IPS-18c (cell line): ENCODE data around the gene ACTN1.

Experiments used
- H3K4me3 ChIP-seq: 2 replicates; pipeline ENCODE4 v1.7.0; 2013; ENCODE audit warnings: low read depth, mild to moderate bottlenecking, low read length, moderate library complexity; ENCODE audit not compliant: insufficient read depth
- H3K9me3 ChIP-seq: one replicate; pipeline ENCODE4 v1.6.1; 2013; ENCODE audit warnings: mild to moderate bottlenecking, low read length, moderate library complexity; ENCODE audit not compliant: control insufficient read depth, insufficient read depth

ACTN1 gene

DNA sequence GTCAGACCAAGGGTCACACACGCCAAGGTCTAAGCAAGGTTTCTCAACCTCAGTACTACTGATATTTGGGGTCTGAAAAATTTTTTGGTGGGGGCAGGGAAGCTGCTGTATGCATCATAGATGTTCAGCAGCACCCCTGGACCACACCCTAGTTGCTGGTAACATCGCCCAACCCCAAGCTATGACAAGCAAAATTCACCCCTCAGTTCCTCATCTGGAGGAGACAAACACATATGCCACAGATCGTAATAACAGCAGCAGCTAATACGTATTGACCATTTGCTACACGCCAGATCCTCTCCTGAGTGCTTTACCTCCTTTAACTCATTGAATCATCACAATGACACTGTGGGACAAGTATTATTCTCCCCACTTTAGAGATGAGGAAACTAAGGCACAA is 46.4 kb downstream of the ACTN1 start:
- Histone ChIP-seq H3K9me3 (no peaks in the 10 kb centered on the region), H3K4me3 (no peak overlapping the region)

DNA sequence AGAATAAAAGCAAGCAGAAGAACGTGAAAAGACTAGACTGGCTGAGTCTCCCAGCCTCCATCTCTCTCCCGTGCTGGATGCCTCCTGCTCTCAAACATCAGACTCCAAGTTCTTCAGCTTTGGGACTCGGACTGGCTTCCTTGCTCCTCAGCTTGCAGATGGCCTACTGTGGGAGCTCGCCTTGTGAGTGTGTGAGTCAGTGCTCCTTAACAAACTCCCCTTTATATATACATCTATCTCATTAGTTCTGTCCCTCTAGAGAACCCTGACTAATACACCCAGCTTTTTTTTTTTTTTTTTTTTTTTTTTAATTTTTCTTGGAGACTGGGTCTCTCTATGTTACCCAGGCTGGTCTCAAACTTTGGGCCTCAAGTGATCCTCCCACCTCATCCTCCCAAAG is 46.9 kb downstream of the ACTN1 start:
- H3K4me3 ChIP-seq = no peak overlapping the region
- no peaks in the 10 kb centered on the region for H3K9me3 ChIP-seq

DNA sequence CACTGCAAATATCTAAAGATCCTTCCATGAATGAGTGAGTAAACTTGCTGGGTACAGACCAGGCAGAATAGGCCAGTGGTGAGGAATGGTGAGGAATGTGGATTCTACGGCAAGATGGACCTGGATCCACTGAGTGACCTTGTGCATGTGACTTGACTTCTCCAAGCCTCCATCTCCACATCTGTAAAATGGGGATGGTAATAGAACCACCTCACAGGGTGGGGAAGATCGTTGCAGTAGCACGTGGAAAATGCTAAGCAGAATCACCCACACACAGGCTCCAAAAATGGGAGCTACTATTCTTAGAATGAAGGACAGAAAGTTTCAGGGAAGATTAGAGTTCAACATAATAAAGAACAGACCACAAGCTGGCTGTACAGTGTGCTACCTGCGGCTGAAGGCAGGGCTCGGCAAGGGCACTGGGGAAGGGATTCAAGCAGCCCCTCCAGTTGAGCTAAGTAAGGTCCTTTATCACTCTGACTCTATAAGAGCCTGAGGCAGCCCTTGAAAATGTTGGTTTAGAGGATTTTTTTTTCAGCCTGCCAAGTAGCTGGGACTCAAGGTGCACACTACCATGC is 47.5 kb downstream of the ACTN1 start:
- H3K4me3 ChIP-seq = no peak overlapping the region

DNA sequence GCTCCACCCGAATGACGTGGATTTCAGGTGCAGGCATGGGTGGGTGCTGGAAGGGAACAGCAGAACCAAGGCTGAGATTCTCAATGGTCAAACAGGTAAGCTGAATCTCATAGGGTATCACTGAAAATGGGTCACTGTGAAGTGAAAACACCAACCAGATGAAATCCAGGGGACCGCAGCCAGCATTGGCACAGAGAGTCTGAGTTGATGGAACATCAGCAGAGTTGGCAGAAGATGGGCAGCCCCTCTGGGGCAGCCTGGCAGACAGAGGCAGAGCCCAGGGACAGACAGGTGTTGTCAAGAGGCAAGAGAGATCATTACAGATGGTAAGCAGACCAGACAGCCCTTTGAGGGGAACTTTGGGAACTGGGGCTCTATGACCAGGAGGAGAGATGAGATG is 48.0 kb downstream of the ACTN1 start:
- Histone ChIP-seq H3K9me3 (no peaks in the 10 kb centered on the region), H3K4me3 (no peak overlapping the region)

More for the DNA sequence above, 47.5 kb downstream of the ACTN1 start:
- no peaks in the 10 kb centered on the region for H3K9me3 ChIP-seq

DNA sequence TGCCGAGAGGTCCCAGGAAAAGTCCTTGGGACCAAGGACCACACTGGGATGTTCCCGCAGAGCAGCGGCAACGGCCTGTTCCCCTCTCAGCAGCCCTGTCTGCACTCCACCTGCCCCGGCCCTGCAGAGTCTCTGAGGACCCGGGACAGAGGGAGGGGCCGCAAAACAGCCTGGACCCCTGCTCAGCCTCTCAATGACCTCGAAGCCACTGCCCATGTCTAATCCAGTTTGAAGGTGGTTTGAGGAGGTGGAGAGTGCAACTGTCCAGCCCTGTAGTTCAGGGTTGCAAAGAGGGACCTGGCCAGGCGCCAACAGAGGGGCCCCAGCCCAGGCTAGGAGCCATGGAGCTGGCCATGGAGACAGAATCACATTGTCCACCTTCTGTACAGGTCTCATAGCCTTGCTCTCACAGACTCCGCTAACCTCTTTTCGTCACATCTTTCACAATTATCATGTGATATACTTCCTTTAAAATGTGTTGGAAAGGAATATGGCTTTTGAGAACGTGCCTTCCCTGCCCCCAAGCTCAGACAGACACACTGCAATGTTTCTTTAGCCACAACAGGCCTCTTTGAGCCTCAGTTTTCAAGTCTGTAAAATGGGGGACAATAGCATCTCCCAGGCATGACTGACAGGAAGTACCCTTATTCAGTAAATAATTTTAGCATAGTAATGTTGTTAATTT is 49.3 kb downstream of the ACTN1 start:
- H3K9me3 ChIP-seq = no peaks in the 10 kb centered on the region
- H3K4me3 ChIP-seq = no peak overlapping the region

DNA sequence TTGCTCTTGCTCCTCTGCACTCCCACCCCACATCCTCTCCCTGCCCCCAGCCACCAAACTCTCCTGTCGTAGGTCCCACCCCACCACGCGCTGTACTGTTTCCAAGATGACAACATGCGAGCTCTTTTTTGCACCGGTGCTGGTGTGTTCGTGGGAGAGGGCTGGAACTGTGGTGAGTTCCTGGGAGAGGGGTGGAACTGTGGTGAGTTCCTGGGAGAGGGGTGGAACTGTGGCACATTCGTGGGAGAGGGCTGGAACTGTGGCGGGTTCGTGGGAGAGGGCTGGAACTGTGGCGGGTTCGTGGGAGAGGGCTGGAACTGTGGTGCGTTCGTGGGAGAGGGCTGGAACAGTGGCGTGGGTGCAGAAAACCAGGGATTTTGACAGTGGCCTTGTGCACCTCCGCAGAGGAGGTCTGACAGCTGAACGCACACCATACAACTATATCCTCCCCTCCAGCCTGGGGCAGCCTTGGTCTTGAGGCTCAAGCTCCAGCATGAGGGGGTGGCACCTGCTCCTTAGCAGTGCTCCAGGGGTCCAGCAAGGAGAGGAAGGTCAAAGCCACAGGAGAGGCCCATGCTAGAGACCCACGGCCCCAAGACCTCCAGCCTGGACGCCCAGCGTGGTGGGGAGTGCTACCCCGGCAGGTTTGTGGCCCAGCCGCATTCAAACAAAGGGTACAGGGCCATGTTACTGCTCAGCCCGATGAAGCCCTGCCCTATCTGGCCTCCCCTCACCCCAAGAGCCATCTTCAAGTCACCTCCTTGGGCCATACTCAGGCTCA is 50.1 kb downstream of the ACTN1 start:
- H3K9me3 ChIP-seq = no peaks in the 10 kb centered on the region
- no peak overlapping the region for H3K4me3 ChIP-seq

DNA sequence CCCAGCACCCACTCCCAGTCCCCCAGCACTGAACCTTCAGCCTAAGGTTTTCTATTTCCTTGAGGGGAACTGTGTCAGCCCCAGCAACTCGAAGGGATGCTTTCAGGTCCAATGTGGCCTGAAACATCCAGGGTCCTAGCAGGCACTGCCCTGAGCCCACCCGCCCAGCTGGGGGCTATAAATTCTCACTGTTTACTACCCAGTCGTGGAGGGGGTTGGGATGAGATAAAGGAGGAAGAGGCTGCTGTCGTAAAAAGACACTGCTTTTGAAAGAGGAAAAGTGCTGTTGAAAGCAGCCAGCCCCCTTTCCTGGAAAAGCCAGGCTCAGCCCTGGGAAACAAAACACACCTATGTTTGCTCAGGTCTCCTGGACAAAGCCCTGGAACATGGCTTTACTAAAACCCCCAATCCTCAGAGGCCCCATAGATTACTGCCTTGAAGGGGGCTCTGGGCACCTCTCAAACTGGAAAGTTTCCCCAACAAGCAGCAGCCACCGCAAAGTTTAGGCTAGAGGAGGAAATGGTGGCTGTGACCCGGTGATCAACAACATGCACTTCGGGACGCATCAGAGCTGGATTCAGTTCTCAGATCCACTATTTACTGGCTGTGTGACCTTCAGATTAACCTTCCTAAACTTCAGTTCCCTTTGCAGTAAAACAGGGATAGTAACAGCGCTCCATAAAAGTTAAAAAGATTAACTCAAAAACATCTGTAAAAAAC is 51.0 kb downstream of the ACTN1 start:
- Histone ChIP-seq H3K4me3 (no peak overlapping the region), H3K9me3 (no peaks in the 10 kb centered on the region)

DNA sequence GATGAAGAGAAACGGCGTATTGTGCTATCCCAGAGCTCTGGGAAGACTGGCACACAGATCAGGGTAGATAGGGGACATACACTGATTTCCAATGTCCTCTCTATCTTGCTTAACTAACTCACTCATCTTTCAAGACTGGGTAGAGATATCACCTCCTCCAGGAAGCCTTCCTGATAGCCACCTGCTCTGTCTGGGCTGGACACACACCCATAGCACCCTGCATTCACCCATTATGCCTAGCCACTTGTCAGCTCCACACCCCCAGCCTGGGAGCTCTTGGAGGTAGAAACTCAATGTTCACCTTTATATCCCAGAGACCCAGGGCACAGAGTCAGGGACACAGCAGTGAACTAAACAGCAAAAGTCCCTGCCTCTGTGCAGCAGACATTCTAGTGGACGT is 52.0 kb downstream of the ACTN1 start:
- Histone ChIP-seq H3K4me3 (no peak overlapping the region), H3K9me3 (no peaks in the 10 kb centered on the region)

DNA sequence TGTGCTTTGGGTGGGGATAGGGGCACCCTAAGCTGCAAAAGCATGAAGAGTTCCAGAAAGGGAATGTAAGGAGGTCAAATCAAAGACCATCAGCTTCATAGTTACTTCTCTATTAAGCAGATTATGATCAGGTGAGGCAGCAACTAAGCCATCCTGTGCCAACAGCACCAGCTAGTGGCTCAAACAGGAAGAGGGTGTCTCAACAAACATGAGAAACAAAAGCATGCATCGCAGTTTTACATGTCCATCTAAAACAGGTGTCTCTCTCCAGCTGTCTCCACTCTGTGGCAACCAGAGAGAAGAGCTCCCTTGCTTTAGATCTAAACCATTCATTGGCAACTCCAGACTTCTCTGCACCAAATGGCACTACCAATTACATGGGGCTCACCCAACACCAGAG is 52.9 kb downstream of the ACTN1 start:
- H3K4me3 ChIP-seq = no peak overlapping the region

DNA sequence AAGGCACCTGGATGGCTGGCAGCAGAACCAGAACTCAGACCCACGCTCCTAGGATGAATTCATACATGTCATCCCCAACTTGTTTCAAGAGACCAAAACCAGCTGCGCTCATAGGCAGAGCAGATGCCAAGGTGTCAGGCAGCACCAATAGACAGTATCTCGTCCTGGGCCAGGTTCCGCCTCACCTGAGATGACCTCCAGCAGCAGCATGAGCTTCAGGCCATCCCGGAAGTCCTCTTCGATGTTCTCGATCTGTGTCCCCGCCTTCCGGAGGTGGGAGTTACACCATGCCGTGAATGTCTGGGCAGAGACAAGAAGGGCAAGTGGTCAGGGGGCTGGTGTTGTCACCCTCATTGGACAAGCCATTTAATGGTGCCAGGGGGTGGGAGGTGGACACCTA is 53.7 kb downstream of the ACTN1 start:
- no peak overlapping the region for H3K4me3 ChIP-seq
- no peaks in the 10 kb centered on the region for H3K9me3 ChIP-seq

More for the DNA sequence above, 52.9 kb downstream of the ACTN1 start:
- H3K9me3 ChIP-seq = no peaks in the 10 kb centered on the region

DNA sequence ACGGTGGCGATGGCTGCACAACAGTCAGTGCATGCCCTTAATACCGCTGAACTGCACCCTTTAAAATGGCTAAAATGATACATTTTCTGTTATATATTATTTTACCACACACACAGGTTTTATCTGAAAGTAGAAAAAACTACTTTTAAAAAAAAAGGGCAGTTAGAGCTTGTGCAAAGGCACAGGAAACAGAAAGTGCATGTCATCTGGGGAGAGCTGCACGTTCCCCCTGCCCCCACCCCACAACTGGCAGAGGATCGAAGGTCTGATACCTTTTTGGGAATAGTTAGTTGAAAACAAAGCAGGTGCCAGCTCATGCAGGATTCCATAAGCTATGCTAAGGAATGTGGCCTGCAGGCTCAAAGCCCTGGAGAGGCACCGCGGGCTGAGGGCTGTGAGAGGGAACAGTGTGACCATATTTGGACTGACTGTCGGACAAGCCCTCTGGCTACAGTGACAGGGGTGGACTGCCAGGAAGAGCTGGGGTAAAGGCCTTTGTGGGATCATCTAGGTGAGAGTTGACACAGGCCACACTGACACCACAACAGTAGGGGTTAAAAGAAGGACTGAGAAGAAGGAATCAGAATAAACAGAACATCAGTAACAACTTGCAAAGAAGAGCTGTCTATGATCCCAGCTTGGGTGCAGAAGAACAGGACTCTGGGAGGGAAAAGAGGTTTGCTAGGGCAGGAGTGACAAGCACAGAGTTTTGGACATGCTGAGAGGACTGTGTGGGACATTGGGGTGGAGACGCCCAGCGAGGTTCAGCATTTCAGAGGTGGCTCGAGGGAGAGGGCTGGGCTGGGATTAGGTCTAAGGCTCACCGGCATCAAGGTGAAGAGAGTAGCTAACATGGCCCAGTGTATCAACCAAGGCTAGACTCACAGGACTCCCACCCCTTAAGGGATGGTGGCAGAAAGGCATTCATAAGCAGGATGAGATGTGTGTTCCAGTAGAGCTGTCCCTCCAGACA is 54.6 kb downstream of the ACTN1 start:
- Histone ChIP-seq H3K9me3 (no peaks in the 10 kb centered on the region), H3K4me3 (no peak overlapping the region)

DNA sequence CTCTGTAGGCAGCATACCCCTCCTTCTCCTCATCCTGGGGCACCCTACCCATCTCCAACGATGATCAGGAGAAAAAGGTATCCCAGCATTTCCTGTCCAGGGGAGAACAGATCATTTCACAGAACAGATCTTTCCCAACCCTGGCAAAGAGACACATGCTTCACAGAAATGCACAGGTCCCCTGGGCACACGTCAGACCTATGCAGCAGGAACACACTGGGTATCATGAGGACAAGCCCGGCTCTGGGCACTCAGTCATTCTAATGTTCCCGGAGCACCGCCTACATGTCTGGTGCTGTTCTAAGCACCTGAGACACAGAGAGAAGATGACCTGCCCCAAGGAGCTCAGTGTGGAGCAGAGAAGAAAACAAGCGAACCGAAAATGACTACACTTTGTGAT is 56.2 kb downstream of the ACTN1 start:
- no peaks in the 10 kb centered on the region for H3K9me3 ChIP-seq
- H3K4me3 ChIP-seq = no peak overlapping the region

DNA sequence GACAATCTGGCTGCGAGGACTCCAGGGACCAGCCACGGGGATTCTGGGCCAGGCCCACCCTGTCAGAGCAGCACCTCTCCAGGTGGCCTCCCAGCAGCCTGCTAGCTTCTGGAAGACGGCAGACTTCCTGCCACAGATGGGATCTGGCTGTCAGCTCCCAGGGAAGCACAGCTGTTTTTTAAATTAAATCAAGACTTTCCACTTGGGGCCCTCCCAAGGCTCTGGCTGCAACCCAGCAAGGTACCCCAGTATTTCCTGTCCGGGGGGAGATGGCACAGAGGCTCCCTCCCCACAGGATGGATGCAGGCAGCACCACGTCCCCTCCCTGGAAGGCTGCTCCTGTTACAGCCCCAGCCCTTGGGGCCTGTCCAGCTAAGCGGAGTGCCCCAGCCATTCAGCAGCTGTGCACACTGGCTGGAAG is 56.9 kb downstream of the ACTN1 start:
- Histone ChIP-seq H3K4me3 (no peak overlapping the region), H3K9me3 (no peaks in the 10 kb centered on the region)

DNA sequence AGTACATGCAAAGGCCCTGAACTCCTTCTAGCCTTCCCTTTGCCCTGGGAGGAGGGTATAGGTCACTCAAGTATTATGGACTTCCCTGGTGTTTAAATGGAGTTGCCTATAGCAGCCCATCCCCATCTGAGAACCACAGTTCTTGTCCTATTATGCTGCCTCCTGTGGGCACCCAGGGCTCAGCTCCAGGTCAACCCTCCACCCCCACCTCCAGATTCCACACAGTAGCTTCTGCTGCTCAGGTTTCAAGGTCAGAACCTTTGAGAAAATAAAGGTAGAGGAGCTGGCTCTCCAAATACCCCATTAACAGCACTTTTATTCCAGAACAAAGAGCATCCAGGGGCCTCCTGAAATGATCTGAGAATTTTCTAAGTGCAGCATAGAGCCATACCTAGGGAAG is 57.4 kb downstream of the ACTN1 start:
- Histone ChIP-seq H3K9me3 (no peaks in the 10 kb centered on the region), H3K4me3 (no peak overlapping the region)

DNA sequence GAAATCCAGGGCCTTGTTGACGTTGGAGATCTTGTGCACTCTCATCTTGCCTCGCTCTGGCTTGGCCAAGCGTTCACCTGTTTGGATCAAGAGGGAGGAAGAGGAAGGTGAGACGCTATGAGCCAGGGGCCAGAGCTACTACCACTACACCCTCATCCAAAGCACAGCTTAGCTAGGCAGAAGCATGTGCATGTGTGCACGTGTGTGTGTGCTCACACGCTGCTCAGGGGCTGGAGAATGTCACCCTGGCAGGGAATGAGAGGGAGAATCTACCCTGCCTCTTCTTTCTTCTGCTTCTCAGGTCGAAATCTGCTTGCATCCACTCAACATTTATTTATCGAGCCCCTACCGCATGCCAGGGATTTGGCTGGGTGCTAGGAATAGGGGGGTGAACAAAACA is 58.1 kb downstream of the ACTN1 start:
- no peak overlapping the region for H3K4me3 ChIP-seq
- H3K9me3 ChIP-seq = no peaks in the 10 kb centered on the region

DNA sequence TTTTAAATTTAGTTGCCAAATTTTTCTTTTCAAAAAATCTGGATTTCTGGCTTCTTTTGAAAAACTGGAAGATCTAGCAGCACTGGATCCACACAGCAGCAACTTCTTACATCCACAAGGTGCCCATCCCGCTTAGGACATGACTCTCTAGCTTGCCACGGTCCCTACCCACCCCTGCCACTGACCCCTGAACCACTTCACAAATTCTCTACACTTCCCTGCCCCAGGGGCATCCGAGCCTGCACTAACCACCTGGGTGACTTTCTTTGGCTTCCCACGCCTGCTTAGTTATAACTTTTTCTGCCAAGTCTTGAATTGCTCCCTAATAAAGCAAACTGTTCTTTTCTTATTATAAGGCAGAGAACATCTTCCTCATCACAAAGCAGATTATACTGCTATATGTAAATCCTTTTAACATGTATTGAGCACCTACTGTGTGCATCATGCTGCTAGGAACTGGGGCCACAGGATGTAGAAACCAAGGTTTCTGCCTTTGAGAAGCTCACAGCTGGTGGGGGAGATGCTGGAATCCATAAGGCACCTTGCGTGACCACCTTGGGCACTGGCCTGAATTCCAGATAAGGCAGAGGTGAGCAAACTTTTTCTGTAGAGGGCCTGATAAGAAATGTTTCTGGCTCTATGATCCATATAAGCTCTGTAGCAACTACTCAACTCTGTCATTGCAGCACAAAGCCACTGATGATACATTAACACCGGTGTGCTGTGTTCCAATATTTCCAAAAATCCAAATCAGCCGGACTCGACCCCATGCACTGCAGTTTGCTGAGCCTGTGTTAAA is 59.8 kb downstream of the ACTN1 start:
- Histone ChIP-seq H3K9me3 (no peaks in the 10 kb centered on the region), H3K4me3 (no peak overlapping the region)
